Measurements from ENCODE around the gene ABR.
A peak's percentile ranks its signal among the peaks of the same experiment; 100 is the strongest.
"Not testable (repeated sequence)": the region's sequence is repeated elsewhere in the genome, so short reads cannot be mapped to it uniquely, and the experiment has no call there.

The ABR gene

GRCh38 chr17:1045456-1045855 lies 134.3 kb downstream of the ABR start:
- no peak for DNase-seq

- not testable (repeated sequence) for DNase-seq
Observed at GRCh38 chr17:1044387-1045009, 135.3 kb downstream of the ABR start.

- DNase-seq = peak in 1 of 3 donors; percentile 8
Observed at GRCh38 chr17:1043601-1044251, 136.1 kb downstream of the ABR start.

- DNase-seq = no peak
Observed at GRCh38 chr17:1042486-1042885, 137.3 kb downstream of the ABR start.

- DNase-seq = no peak
Observed at GRCh38 chr17:1041746-1042145, 138.0 kb downstream of the ABR start.

- peak; percentile 55 to 71 (median 57) for DNase-seq
Observed at GRCh38 chr17:1040216-1040600, 139.6 kb downstream of the ABR start.

- DNase-seq = peak; percentile 95 to 98 (median 97)
Observed at GRCh38 chr17:1039511-1040215, 140.1 kb downstream of the ABR start.

GRCh38 chr17:1039123-1039507 lies 140.7 kb downstream of the ABR start:
- DNase-seq = no peak

- no peak for DNase-seq
Observed at GRCh38 chr17:1038459-1039122, 141.2 kb downstream of the ABR start.

GRCh38 chr17:1037238-1037879 lies 142.4 kb downstream of the ABR start:
- no peak for DNase-seq

- no peak for DNase-seq
Observed at GRCh38 chr17:1036845-1037237, 142.9 kb downstream of the ABR start.

GRCh38 chr17:1036171-1036844 lies 143.5 kb downstream of the ABR start:
- no peak for DNase-seq

GRCh38 chr17:1035546-1036170 lies 144.1 kb downstream of the ABR start:
- no peak for DNase-seq

- no peak for DNase-seq
Observed at GRCh38 chr17:1034652-1035210, 145.1 kb downstream of the ABR start.

- DNase-seq = peak in 1 of 3 donors; percentile 36
Observed at GRCh38 chr17:1033503-1033902, 146.3 kb downstream of the ABR start.

GRCh38 chr17:1032391-1032790 lies 147.4 kb downstream of the ABR start:
- no peak for DNase-seq

GRCh38 chr17:1031711-1032110 lies 148.1 kb downstream of the ABR start:
- peak in 2 of 3 donors; percentile 32 to 62 for DNase-seq

GRCh38 chr17:1030684-1031532 lies 148.9 kb downstream of the ABR start:
- no peak for DNase-seq

GRCh38 chr17:1029922-1030644 lies 149.7 kb downstream of the ABR start:
- no peak for DNase-seq

Measured in suppressor macrophage treated with lipopolysaccharide for 1 hour (primary cell).